Upper lobe of left lung (tissue), 6 donors: ENCODE data around the gene SH3BGRL2. TPM values are rescaled to one million over a fixed set of nuclear protein-coding genes. Genes with fewer than 3 reads are reported as not detected.
"Not testable (repeated sequence)": the region's sequence is repeated elsewhere in the genome, so short reads cannot be mapped to it uniquely, and the experiment has no call there.

Experiments
- ATAC-seq, 2 donors: fragments of 200-7000 bp; cut with Tn5 transposase; one replicate each; pipeline ENCODE4 v1.9.1; 2022; ENCODE audit warnings: mild to moderate bottlenecking in 2 of 2, moderate library complexity in 2 of 2; ENCODE audit not compliant: low FRiP score in 2 of 2
- DNase-seq, 2 donors: peaks; one replicate each; pipeline ENCODE4 v3.0.0-alpha.2; 2019 to 2020
- H3K27ac ChIP-seq, 4 donors: fragments of 200-600 bp; sonication (generic); one replicate each; pipeline ENCODE4 v1.5.1; 2016 to 2019
- H3K27me3 ChIP-seq, 4 donors: fragments of 200-600 bp; sonication (generic); one replicate each; pipeline ENCODE4 v1.5.1; 2017 to 2019
- H3K36me3 ChIP-seq, 4 donors: fragments of 200-600 bp; sonication (generic); one replicate each; pipeline ENCODE4 v1.5.1; 2016 to 2019
- H3K4me1 ChIP-seq, 4 donors: fragments of 200-600 bp; sonication (generic); one replicate each; pipeline ENCODE4 v1.5.1; 2018 to 2019
- H3K4me3 ChIP-seq, 4 donors: fragments of 200-600 bp; sonication (generic); one replicate each; pipeline ENCODE4 v1.5.1; 2017 to 2019; ENCODE audit warnings: mild to moderate bottlenecking in 2 of 4, moderate library complexity in 1 of 4
- H3K9me3 ChIP-seq, 4 donors: fragments of 200-600 bp; sonication (generic); one replicate each; pipeline ENCODE4 v1.5.1; 2018 to 2019
- EP300 ChIP-seq, 4 donors: sonication (generic); formaldehyde crosslinking; IDR thresholded peaks; one replicate each; pipeline ENCODE4 v1.5.1; 2017; ENCODE audit warnings: antibody characterized with exemption in 4 of 4, control low read depth in 2 of 4
- POLR2A ChIP-seq, 4 donors: fragments of 450-650 bp; IDR thresholded peaks; one replicate each; pipeline ENCODE4 v1.5.1; 2016 to 2017; ENCODE audit warnings: antibody characterized with exemption in 4 of 4, mild to moderate bottlenecking in 2 of 4
- POLR2AphosphoS5 ChIP-seq, 2 donors: sonication (generic); formaldehyde crosslinking; IDR thresholded peaks; one replicate each; pipeline ENCODE4 v1.5.1; 2017; ENCODE audit warnings: antibody characterized with exemption in 2 of 2
- whole genome bisulfite sequencing, 2 donors: methylation state at CpG; one replicate each; pipeline ENCODE4 v1.1.5; 2017 to 2018; 5-methylcytosine and 5-hydroxymethylcytosine counted together
- total RNA-seq, 6 donors: library from RNA; depleted of rRNA in 4 of 6; stranded (reverse); fragments of >200 nt in 4 of 6; gene quantifications; one replicate each; pipeline versions ENCODE4 v1.1.0 to v1.2.1, GENCODE V29; 2016 to 2021
- TF ChIP-seq, protein P1 (sequence below), 6 experiments: fragments of 450-650 bp in 4 of 6; fragments of 200-600 bp in 2 of 6; sonication (generic) in 2 of 6; IDR thresholded peaks; one replicate each; pipeline ENCODE4 v1.5.1; 2016 to 2019; ENCODE audit warnings: antibody characterized with exemption in 6 of 6
- donor health status: DM: no; HTN: no; CAD: no; lungs with moderate emphysema.
- donor health status: DM: no; HTN: yes; CAD: no; lungs with severe emphysema.

Gene SH3BGRL2
- total RNA-seq, 6 donors from 2014 or later, result 23.6 to 65.8 (median 25.4) TPM

DNA sequence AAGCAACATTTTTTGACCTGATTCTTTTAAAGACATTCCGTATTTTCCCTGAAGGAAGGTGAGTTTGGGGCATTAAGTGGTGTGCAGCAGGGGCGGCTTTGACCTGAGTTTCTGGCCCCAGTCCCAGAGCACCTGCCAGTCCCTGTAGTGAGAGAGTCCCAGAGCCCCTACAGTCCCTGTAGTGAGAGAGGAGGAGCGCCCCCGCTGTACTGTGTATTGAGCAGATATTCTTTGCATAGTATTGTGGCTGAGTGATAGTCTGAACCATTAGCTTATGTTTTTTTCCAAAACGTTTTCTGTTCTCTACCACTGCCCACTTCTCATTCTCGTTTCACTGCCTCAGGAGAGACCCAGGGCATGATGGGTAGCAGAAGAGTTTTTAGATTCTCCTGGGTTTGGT lies 17.2 kb upstream of the SH3BGRL2 start:
- 87 to 90% methylated on average over 6 of the region's 6 CpGs for WGBS, 2 donors

DNA sequence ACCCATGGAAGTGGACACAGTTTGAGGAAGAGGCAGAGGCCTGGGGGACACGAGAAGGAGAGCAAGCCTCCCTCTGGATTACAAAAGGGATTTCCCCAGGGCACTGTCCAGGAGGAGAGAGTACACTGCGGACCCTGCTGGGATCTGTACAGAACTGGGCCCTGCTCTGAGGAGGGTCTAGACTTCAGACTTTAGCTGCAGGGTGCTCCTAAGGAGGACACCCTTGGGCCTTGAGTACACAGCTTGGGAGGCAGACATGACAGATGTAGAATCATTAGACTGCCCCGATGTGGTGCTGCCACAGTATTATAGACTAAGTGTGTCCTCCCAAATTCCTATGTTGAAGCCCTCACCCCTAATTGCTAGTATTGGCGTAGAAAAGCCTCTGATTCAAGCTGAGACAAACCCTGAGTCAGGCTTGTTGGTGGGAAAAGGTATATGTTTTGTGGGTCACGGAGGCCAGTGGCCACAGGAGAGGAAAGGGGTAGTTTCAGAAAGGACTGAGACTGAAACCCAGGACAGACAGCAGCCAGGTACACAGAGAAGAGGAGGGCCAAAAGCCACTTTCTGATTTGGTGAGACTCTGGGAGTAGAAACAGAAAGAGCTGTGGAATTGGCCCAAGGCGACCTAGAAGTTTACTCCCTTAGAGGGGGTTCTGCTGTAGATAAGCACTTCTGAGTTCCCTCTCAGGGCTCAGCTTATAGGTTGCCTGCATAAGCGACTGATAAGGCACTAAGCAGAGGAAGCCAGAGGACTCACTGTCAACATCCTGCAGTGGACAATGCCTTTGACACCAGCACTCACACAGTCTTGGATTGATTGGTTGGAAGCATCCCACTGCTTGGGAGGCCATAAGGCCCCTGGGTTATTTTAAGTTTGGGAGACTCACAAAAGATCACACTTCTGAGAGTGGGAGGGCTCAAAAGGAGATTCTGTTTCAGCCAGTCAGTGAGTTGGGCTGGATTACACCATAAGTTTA lies 16.5 kb upstream of the SH3BGRL2 start:
- Histone ChIP-seq H3K4me3 (no peak overlapping the region), H3K36me3 (no peaks in the 10 kb centered on the region), H3K27ac (no peak overlapping the region), H3K9me3 (no peaks in the 10 kb centered on the region), H3K4me1 (no peaks in the 10 kb centered on the region), H3K27me3 (no peaks in the 10 kb centered on the region)
- WGBS, 2 donors, result 82 to 86% methylated on average over 6 to 7 of the region's 7 CpGs
- no peak for TF ChIP-seq POLR2AphosphoS5 (IDR thresholded peaks at IDR 0.05)
- TF ChIP-seq POLR2A (IDR thresholded peaks at IDR 0.05), result no peak
- TF ChIP-seq, protein P1, sequence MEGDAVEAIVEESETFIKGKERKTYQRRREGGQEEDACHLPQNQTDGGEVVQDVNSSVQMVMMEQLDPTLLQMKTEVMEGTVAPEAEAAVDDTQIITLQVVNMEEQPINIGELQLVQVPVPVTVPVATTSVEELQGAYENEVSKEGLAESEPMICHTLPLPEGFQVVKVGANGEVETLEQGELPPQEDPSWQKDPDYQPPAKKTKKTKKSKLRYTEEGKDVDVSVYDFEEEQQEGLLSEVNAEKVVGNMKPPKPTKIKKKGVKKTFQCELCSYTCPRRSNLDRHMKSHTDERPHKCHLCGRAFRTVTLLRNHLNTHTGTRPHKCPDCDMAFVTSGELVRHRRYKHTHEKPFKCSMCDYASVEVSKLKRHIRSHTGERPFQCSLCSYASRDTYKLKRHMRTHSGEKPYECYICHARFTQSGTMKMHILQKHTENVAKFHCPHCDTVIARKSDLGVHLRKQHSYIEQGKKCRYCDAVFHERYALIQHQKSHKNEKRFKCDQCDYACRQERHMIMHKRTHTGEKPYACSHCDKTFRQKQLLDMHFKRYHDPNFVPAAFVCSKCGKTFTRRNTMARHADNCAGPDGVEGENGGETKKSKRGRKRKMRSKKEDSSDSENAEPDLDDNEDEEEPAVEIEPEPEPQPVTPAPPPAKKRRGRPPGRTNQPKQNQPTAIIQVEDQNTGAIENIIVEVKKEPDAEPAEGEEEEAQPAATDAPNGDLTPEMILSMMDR (IDR thresholded peaks at IDR 0.05), result no peak
- TF ChIP-seq EP300 (IDR thresholded peaks at IDR 0.05), result no peak
- DNase-seq, result no peak
- peak; percentile 18 to 46 for ATAC-seq

More for the DNA sequence above, 17.2 kb upstream of the SH3BGRL2 start:
- no peaks in the 10 kb centered on the region for H3K9me3 ChIP-seq
- no peak overlapping the region for H3K4me3 ChIP-seq
- no peak overlapping the region for H3K27ac ChIP-seq
- no peak for DNase-seq
- no peak for TF ChIP-seq POLR2A (IDR thresholded peaks at IDR 0.05)
- no peak for TF ChIP-seq POLR2AphosphoS5 (IDR thresholded peaks at IDR 0.05)
- TF ChIP-seq, protein P1 (IDR thresholded peaks at IDR 0.05), result no peak
- no peak for TF ChIP-seq EP300 (IDR thresholded peaks at IDR 0.05)
- H3K27me3 ChIP-seq, result no peaks in the 10 kb centered on the region
- peak in 1 of 2 donors; percentile 59 for ATAC-seq
- H3K4me1 ChIP-seq, result no peaks in the 10 kb centered on the region
- no peaks in the 10 kb centered on the region for H3K36me3 ChIP-seq

DNA sequence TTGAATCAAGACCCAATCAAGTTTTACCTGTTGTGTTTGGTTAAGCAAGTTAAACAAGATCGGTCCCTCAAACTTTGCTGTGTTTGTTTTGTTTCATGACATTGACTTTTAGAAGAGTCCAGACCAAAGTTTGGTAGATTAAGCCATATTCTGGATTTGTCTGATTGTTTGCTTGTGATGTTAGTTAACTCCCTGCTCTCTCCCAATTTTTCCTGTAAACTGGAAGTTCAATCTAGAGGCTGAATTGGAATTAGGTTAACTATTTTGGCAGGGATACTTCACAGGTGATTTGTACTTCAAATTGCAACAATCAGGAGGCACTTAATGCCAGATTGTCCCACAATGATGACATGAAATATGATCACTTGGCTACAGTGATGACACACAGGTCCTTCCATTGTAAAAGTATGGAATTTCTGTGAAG lies 13.6 kb upstream of the SH3BGRL2 start:
- Histone ChIP-seq H3K27me3 (no peaks in the 10 kb centered on the region), H3K27ac (no peak overlapping the region), H3K4me3 (no peak overlapping the region), H3K36me3 (no peaks in the 10 kb centered on the region), H3K9me3 (no peaks in the 10 kb centered on the region), H3K4me1 (no peaks in the 10 kb centered on the region)
- TF ChIP-seq POLR2AphosphoS5 (IDR thresholded peaks at IDR 0.05), result no peak
- TF ChIP-seq POLR2A (IDR thresholded peaks at IDR 0.05), result no peak
- TF ChIP-seq, protein P1 (IDR thresholded peaks at IDR 0.05), result no peak
- no peak for TF ChIP-seq EP300 (IDR thresholded peaks at IDR 0.05)
- DNase-seq, result no peak
- 61% methylated on average over 1 of the region's 1 CpG for WGBS, 2 donors
- ATAC-seq, result no peak

DNA sequence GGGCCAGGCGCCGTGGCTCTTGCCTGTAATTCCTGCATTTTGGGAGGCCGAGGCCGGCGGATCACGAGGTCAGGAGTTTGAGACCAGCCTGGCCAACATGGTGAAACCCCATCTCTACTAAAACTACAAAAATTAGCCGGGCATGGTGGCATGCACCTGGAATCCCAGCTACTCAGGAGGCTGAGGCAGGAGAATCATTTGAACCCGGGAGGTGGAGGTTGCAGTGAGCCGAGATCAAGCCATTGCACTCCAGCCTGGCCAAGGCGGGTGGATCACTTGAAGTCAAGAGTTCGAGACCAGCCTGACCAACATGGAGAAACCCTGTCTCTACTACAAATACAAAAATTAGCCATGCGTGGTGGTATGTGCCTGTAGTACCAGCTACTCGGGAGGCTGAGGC lies 12.7 kb upstream of the SH3BGRL2 start:
- not testable (repeated sequence) for H3K9me3 ChIP-seq, H3K4me3 ChIP-seq, H3K27me3 ChIP-seq, H3K27ac ChIP-seq, ATAC-seq, DNase-seq, H3K4me1 ChIP-seq, H3K36me3 ChIP-seq
- 87 to 88% methylated on average over 13 of the region's 13 CpGs for WGBS, 2 donors

- DNase-seq (no peak), ATAC-seq (no peak)
- Histone ChIP-seq H3K27me3 (no peaks in the 10 kb centered on the region), H3K36me3 (no peaks in the 10 kb centered on the region), H3K4me3 (no peak overlapping the region), H3K27ac (no peak overlapping the region), H3K9me3 (no peaks in the 10 kb centered on the region), H3K4me1 (no peaks in the 10 kb centered on the region)
- TF ChIP-seq POLR2AphosphoS5 (IDR thresholded peaks at IDR 0.05) (no peak), POLR2A (IDR thresholded peaks at IDR 0.05) (no peak), EP300 (IDR thresholded peaks at IDR 0.05) (no peak)
- TF ChIP-seq, protein P1 (IDR thresholded peaks at IDR 0.05), result no peak
- WGBS, 2 donors, result 85 to 91% methylated on average over 2 of the region's 2 CpGs
Measured at GRCh38 chr6:79621579-79621978, 9.6 kb upstream of the SH3BGRL2 start.
